H1 (cell line): ENCODE results near the gene PASK. TPM values are rescaled to one million over a fixed set of nuclear protein-coding genes. Genes with fewer than 3 reads are reported as not detected.

Experiments used
- CTCF ChIA-PET: fragments of 300-600 bp; sonication (Branson Sonifier 250); formaldehyde crosslinking; loops from one replicate; lab custom pipeline; 2021; ENCODE audit not compliant: partially characterized antibody; lab: Charles Lee
- POLR2A ChIA-PET: fragments of 300-600 bp; sonication (Branson Sonifier 250); formaldehyde crosslinking; loops from one replicate; lab custom pipeline; 2021; ENCODE audit warnings: inconsistent platforms; ENCODE audit not compliant: partially characterized antibody; lab: Charles Lee
- DNase-seq, 2 experiments: peaks; one replicate each; pipeline versions ENCODE4 v3.0.0 to v3.0.0-alpha.2; 2010 to 2022; ENCODE audit warnings: low spot score in 2 of 2, low read depth in 1 of 2, mixed read lengths in 1 of 2
- FAIRE-seq: peaks from 2 replicates; lab custom pipeline; 2011; peaks lifted over from hg19 to GRCh38; lab: Jason Lieb, UNC
- H2AFZ ChIP-seq: 2 replicates; pipeline ENCODE4 v1.8.1; 2012; ENCODE audit warnings: low read length, inconsistent platforms
- H2AK5ac ChIP-seq: 2 replicates; pipeline ENCODE4 v1.6.1; 2013; ENCODE audit warnings: low read depth, low read length
- H2BK120ac ChIP-seq: replicated peaks from 2 replicates; pipeline ENCODE3; 2013; ENCODE audit warnings: low read depth, low read length, inconsistent platforms
- H2BK12ac ChIP-seq: 2 replicates; pipeline ENCODE4 v1.6.1; 2013; ENCODE audit warnings: low read depth, low read length
- H2BK15ac ChIP-seq: 2 replicates; pipeline ENCODE4 v1.6.1; 2013; ENCODE audit warnings: low read length
- H2BK20ac ChIP-seq: 2 replicates; pipeline ENCODE4 v1.6.1; 2013; ENCODE audit warnings: low read length
- H2BK5ac ChIP-seq: 2 replicates; pipeline ENCODE4 v1.6.1; 2013; ENCODE audit warnings: low read depth, low read length
- H3K14ac ChIP-seq: 2 replicates; pipeline ENCODE4 v1.6.1; 2013; ENCODE audit warnings: inconsistent platforms; ENCODE audit not compliant: insufficient read length
- H3K18ac ChIP-seq: 2 replicates; pipeline ENCODE4 v1.6.1; 2013; ENCODE audit warnings: low read length; ENCODE audit errors: extremely low read depth
- H3K23ac ChIP-seq: 2 replicates; pipeline ENCODE4 v1.6.1; 2013; ENCODE audit warnings: inconsistent platforms; ENCODE audit not compliant: insufficient read length
- H3K23me2 ChIP-seq: 2 replicates; pipeline ENCODE4 v1.6.1; 2013; ENCODE audit warnings: low read depth, low read length
- H3K27ac ChIP-seq: 2 replicates; pipeline ENCODE4 v1.6.1; 2011; ENCODE audit warnings: low read depth, low read length, inconsistent platforms
- H3K27me3 ChIP-seq, 4 experiments: replicated peaks in 1 of 4; 1 replicate in 1 of 4; 2 replicates in 3 of 4; pipeline versions ENCODE4 v1.6.1 to v1.8.1; 2011 to 2013; ENCODE audit warnings: low read length in 3 of 4, mild to moderate bottlenecking in 3 of 4, inconsistent platforms in 2 of 4, mixed read lengths in 2 of 4, moderate library complexity in 1 of 4; ENCODE audit not compliant: control insufficient read depth in 3 of 4, insufficient read depth in 3 of 4; ENCODE audit errors: extremely low read depth in 1 of 4
- H3K36me3 ChIP-seq, 4 experiments: 2 replicates each; pipeline versions ENCODE4 v1.6.1 to v1.8.1; 2011 to 2013; ENCODE audit warnings: mild to moderate bottlenecking in 4 of 4, low read length in 3 of 4, moderate library complexity in 2 of 4, control low read depth in 1 of 4, inconsistent platforms in 1 of 4; ENCODE audit not compliant: insufficient read depth in 4 of 4, control insufficient read depth in 2 of 4
- H3K4ac ChIP-seq: replicated peaks from 2 replicates; pipeline ENCODE3; 2013; ENCODE audit warnings: low read length, low read depth, mixed read lengths, inconsistent platforms; ENCODE audit not compliant: insufficient read length
- H3K4me1 ChIP-seq, 4 experiments: replicated peaks in 1 of 4; 1 replicate in 1 of 4; 2 replicates in 3 of 4; pipeline versions ENCODE4 v1.6.1 to v1.8.1; 2011 to 2013; ENCODE audit warnings: low read length in 3 of 4, inconsistent platforms in 2 of 4, mixed read lengths in 1 of 4; ENCODE audit not compliant: insufficient read depth in 4 of 4, control insufficient read depth in 3 of 4
- H3K4me2 ChIP-seq, 2 experiments: 2 replicates each; pipeline versions ENCODE4 v1.6.1 to v1.8.1; 2011 to 2013; ENCODE audit warnings: low read depth in 2 of 2, low read length in 2 of 2, control low read depth in 1 of 2, inconsistent platforms in 1 of 2, mild to moderate bottlenecking in 1 of 2; ENCODE audit not compliant: insufficient read depth in 1 of 2
- H3K4me3 ChIP-seq, 4 experiments: fragments of 200-600, 300-600 bp in 1 of 4; sonication (generic), shearing (Covaris generic), sonication (Bioruptor Twin) in 1 of 4; 2 replicates each; pipeline versions ENCODE4 v1.5.1 to v1.8.1; 2011 to 2016; ENCODE audit warnings: low read length in 4 of 4, low read depth in 3 of 4, control low read depth in 2 of 4, inconsistent platforms in 2 of 4, mild to moderate bottlenecking in 2 of 4, mixed read lengths in 1 of 4, moderate library complexity in 1 of 4; ENCODE audit not compliant: insufficient read depth in 2 of 4; ENCODE audit errors: extremely low read depth in 1 of 4
- H3K56ac ChIP-seq: replicated peaks from 2 replicates; pipeline ENCODE3; 2013; ENCODE audit warnings: low read depth, mild to moderate bottlenecking, mixed read lengths, low read length, inconsistent platforms; ENCODE audit not compliant: insufficient read length
- H3K79me1 ChIP-seq: 2 replicates; pipeline ENCODE4 v1.6.1; 2013; ENCODE audit warnings: low read depth, low read length, control low read depth
- H3K79me2 ChIP-seq, 2 experiments: 2 replicates each; pipeline versions ENCODE4 v1.6.1 to v1.8.1; 2012 to 2013; ENCODE audit warnings: low read length in 2 of 2, mild to moderate bottlenecking in 2 of 2, inconsistent platforms in 1 of 2; ENCODE audit not compliant: insufficient read depth in 2 of 2, control insufficient read depth in 1 of 2
- H3K9ac ChIP-seq, 4 experiments: replicated peaks in 1 of 4; 1 replicate in 1 of 4; 2 replicates in 3 of 4; pipeline versions ENCODE4 v1.6.1 to v1.8.1; 2011 to 2013; ENCODE audit warnings: low read depth in 3 of 4, low read length in 3 of 4, control low read depth in 2 of 4, mild to moderate bottlenecking in 2 of 4, moderate library complexity in 2 of 4, inconsistent platforms in 1 of 4; ENCODE audit errors: extremely low read depth in 1 of 4
- H3K9me3 ChIP-seq, 2 experiments: 2 replicates each; pipeline versions ENCODE4 v1.6.1 to v1.8.1; 2012 to 2013; ENCODE audit warnings: mild to moderate bottlenecking in 2 of 2, moderate library complexity in 2 of 2, control low read depth in 1 of 2, inconsistent platforms in 1 of 2, low read depth in 1 of 2, low read length in 1 of 2, mixed read lengths in 1 of 2; ENCODE audit not compliant: insufficient read depth in 2 of 2
- H4K20me1 ChIP-seq, 2 experiments: replicated peaks in 1 of 2; 2 replicates each; pipeline versions ENCODE3 to v1.8.1; 2011 to 2013; ENCODE audit warnings: inconsistent platforms in 2 of 2, low read length in 2 of 2, mild to moderate bottlenecking in 1 of 2; ENCODE audit not compliant: insufficient read depth in 2 of 2, control insufficient read depth in 1 of 2
- H4K5ac ChIP-seq: 2 replicates; pipeline ENCODE4 v1.6.1; 2013; ENCODE audit warnings: low read length, low read depth, mixed read lengths, inconsistent platforms; ENCODE audit not compliant: insufficient read length
- H4K8ac ChIP-seq: 2 replicates; pipeline ENCODE4 v1.8.0; 2013; ENCODE audit warnings: mild to moderate bottlenecking, moderate library complexity, low read length, inconsistent platforms; ENCODE audit not compliant: insufficient read depth; ENCODE audit errors: extremely low read depth
- H4K91ac ChIP-seq: replicated peaks from 2 replicates; pipeline ENCODE3; 2013; ENCODE audit warnings: low read length, mixed read lengths, inconsistent platforms; ENCODE audit not compliant: insufficient read length
- CHD2 ChIP-seq: IDR thresholded peaks from 2 replicates; pipeline ENCODE4 v1.6.1; 2012; ENCODE audit warnings: low read length, improper control_type of control experiment
- CTBP2 ChIP-seq: IDR thresholded peaks from 2 replicates; pipeline ENCODE4 v1.7.0; 2011; ENCODE audit warnings: borderline replicate concordance, mild to moderate bottlenecking, moderate library complexity, mixed read lengths, low read length; ENCODE audit not compliant: insufficient read depth, insufficient read length
- CTCF ChIP-seq, 3 experiments: IDR thresholded peaks; 1 replicate in 2 of 3; 2 replicates in 1 of 3; pipeline versions ENCODE4 v1.5.1 to v1.6.1; 2011; ENCODE audit warnings: low read length in 3 of 3, mild to moderate bottlenecking in 3 of 3, inconsistent platforms in 2 of 3, low read depth in 1 of 3, moderate library complexity in 1 of 3; ENCODE audit not compliant: insufficient read depth in 1 of 3; ENCODE audit errors: control extremely low read depth in 1 of 3
- POLR2A ChIP-seq, 2 experiments: IDR thresholded peaks; 1 replicate in 1 of 2; 2 replicates in 1 of 2; pipeline ENCODE4 v1.6.1; 2011; ENCODE audit warnings: low read depth in 2 of 2, low read length in 2 of 2, mild to moderate bottlenecking in 2 of 2; ENCODE audit errors: control extremely low read depth in 1 of 2
- RBBP5 ChIP-seq: IDR thresholded peaks from 2 replicates; pipeline ENCODE4 v1.7.1; 2012; ENCODE audit warnings: low read depth, mild to moderate bottlenecking, inconsistent platforms, low read length, moderate library complexity, borderline replicate concordance
- RXRA ChIP-seq: IDR thresholded peaks from 2 replicates; pipeline ENCODE4 v1.6.1; 2011; ENCODE audit warnings: low read depth, mild to moderate bottlenecking, low read length, moderate library complexity; ENCODE audit not compliant: insufficient read depth
- SAP30 ChIP-seq: fragments of 300-600 bp; sonication (generic); IDR thresholded peaks from 2 replicates; pipeline ENCODE4 v1.7.1; 2012; ENCODE audit warnings: low read length, moderate library complexity, mild to moderate bottlenecking, inconsistent platforms; ENCODE audit not compliant: insufficient read depth, insufficient replicate concordance
- SIRT6 ChIP-seq: IDR thresholded peaks from one replicate; pipeline ENCODE4 v1.7.1; 2012; ENCODE audit warnings: low read length, inconsistent platforms
- SP1 ChIP-seq: IDR thresholded peaks from 2 replicates; pipeline ENCODE4 v1.6.1; 2011; ENCODE audit warnings: low read depth, low read length
- SP4 ChIP-seq: IDR thresholded peaks from 2 replicates; pipeline ENCODE4 v1.6.1; 2012; ENCODE audit warnings: low read length, inconsistent platforms
- SUZ12 ChIP-seq: fragments of 200-600 bp; sonication (generic); IDR thresholded peaks from 2 replicates; pipeline ENCODE4 v1.6.1; 2012; ENCODE audit warnings: mild to moderate bottlenecking, inconsistent platforms, low read length, moderate library complexity, mixed read lengths
- ZNF274 ChIP-seq: IDR thresholded peaks from 2 replicates; pipeline ENCODE4 v1.7.0; 2012; ENCODE audit warnings: low read length, borderline replicate concordance; ENCODE audit errors: extremely low read depth
- WGBS, 2 experiments: shearing (Covaris generic) in 1 of 2; methylation state at CpG; one replicate each; pipeline versions ENCODE4 v1.1.6 to v1.1.7; 2013 to 2015; ENCODE audit warnings: low lambda C conversion rate in 2 of 2, mixed read lengths in 2 of 2, inconsistent platforms in 1 of 2, low coverage in 1 of 2, missing lambda C conversion rate in 1 of 2; ENCODE audit not compliant: insufficient replicate concordance in 2 of 2, insufficient coverage in 1 of 2, insufficient read length in 1 of 2; ENCODE audit errors: extremely low coverage in 1 of 2, missing lambda C conversion rate in 1 of 2; 5-methylcytosine and 5-hydroxymethylcytosine counted together
- polyA plus RNA-seq, 7 experiments: library from polyadenylated mRNA; depleted of rRNA in 3 of 7; stranded (reverse) in 5 of 7; unstranded in 2 of 7; fragments of >200 nt in 5 of 7; fragments of 200-250 nt in 2 of 7; gene quantifications; 1 replicate in 5 of 7; 2 replicates in 1 of 7; 4 replicates in 1 of 7; pipeline versions ENCODE4 v1.2.1 to v1.2.3, GENCODE V29; 2011 to 2013; ENCODE audit warnings: missing spikeins in 2 of 7, mixed read lengths in 2 of 7
- total RNA-seq: library from RNA; stranded (reverse); fragmentation: NEBNext Ultra II Directional; extraction: Animal tissue kit (Norgen Biotek cat#: 25700); gene quantifications from 2 replicates; pipeline ENCODE4 v1.2.1, GENCODE V29; 2021

Gene PASK
- total and polyA plus RNA-seq, 2 of the 8 experiments (the other 6 are each of a cell fraction or from before 2014, with no cell fraction given), result 20.5 to 66.1 TPM

GRCh38 chr2:241187918-241188234 is 38.6 kb upstream of the PASK start:
- Histone ChIP-seq H3K79me2 (no peaks in the 10 kb centered on the region), H4K91ac (peak overlapping the region; percentile 59), H2AFZ (no peak overlapping the region; the same call in 1 of the 2 replicates), H3K14ac (no peak overlapping the region), H3K36me3 (no peaks in the 10 kb centered on the region), H2AK5ac (no peak overlapping the region; the same call in 1 of the 2 replicates), H3K56ac (no peak overlapping the region), H2BK120ac (no peak overlapping the region), H3K79me1 (no peaks in the 10 kb centered on the region), H3K27ac (no peak overlapping the region), H3K27me3 (no peaks in the 10 kb centered on the region), H3K18ac (no peak overlapping the region), H3K4me2 (peak overlapping the region in 1 of 2 experiments; percentile 17; a peak in 1 of 4 replicates), H3K4me3 (no peak overlapping the region), H4K20me1 (peaks cover 0 to 2% of the 10 kb centered on the region in 2 experiments), H4K8ac (no peak overlapping the region), H3K4ac (no peak overlapping the region), H2BK5ac (0 out of 2 replicates have a peak overlapping the region, but pooled peaks have one; percentile 18), H2BK20ac (no peak overlapping the region), H4K5ac (no peak overlapping the region), H3K23me2 (no peaks in the 10 kb centered on the region), H2BK12ac (peak overlapping the region; percentile 39; the same call in 1 of the 2 replicates), H3K9ac (no peak overlapping the region), H3K9me3 (no peaks in the 10 kb centered on the region), H2BK15ac (0 out of 2 replicates have a peak overlapping the region, but pooled peaks have one; percentile 29), H3K23ac (no peak overlapping the region), H3K4me1 (peaks cover 0 to 14% (median 7%) of the 10 kb centered on the region in 4 experiments; a peak in 6 of 7 replicates)
- FAIRE-seq (no peak), DNase-seq (no peak)
- POLR2A ChIA-PET, result interaction anchor here (0.7 to 1.6 kb wide), 3 partner anchors 9 to 20 kb away, joined by 3 to 4 read pairs (median 3); no protein-coding TSS in a partner anchor
- CTCF ChIA-PET, result interaction anchor here (2.5 kb wide), 1 partner anchor 20 kb away, joined by 6 read pairs; no protein-coding TSS in a partner anchor
- 100% methylated on average over 2 of the region's 4 CpGs; no CpG with 5 or more reads in 1 of the 2 experiments for WGBS, 2 experiments
- TF ChIP-seq CHD2, result no peak
- no peak for TF ChIP-seq SIRT6
- no peak for TF ChIP-seq SP1
- no peak for TF ChIP-seq RBBP5
- TF ChIP-seq CTBP2, result no peak
- TF ChIP-seq ZNF274, result no peak
- no peak for TF ChIP-seq RXRA
- TF ChIP-seq POLR2A (IDR thresholded peaks at IDR 0.05; ENCODE audit: control extremely low read depth in 1 of 2, low read depth in 2 of 2, low read length in 2 of 2), result no peak
- TF ChIP-seq SP4, result no peak
- no peak for TF ChIP-seq CTCF (IDR thresholded peaks at IDR 0.05; ENCODE audit: control extremely low read depth in 1 of 3, insufficient read depth in 1 of 3, low read depth in 1 of 3, low read length in 3 of 3)
- TF ChIP-seq SUZ12, result no peak
- no peak for TF ChIP-seq SAP30
